PC-3 (cell line): ENCODE measurements around the gene P2RY2. TPM values are rescaled to one million over a fixed set of nuclear protein-coding genes. Genes with fewer than 3 reads are reported as not detected.

Source experiments
- ATAC-seq: fragments of 200-7000 bp; cut with Tn5 transposase; 2 replicates; pipeline ENCODE4 v1.9.1; 2020; ENCODE audit warnings: mild to moderate bottlenecking, moderate library complexity
- BruUV-seq: library from RNA; stranded (reverse); fragments of 400-500 nt; replicated peaks from 2 replicates; lab custom pipeline; 2021; lab: Mats Ljungman, UMichigan
- CTCF ChIA-PET: fragments of 300-600 bp; sonication (Branson Sonifier 250); formaldehyde crosslinking; loops from one replicate; lab custom pipeline; 2022; ENCODE audit warnings: antibody characterized with exemption; lab: Charles Lee
- POLR2A ChIA-PET: fragments of 300-600 bp; sonication (Branson Sonifier 250); formaldehyde crosslinking; loops from one replicate; lab custom pipeline; 2022; ENCODE audit warnings: antibody characterized with exemption; ENCODE audit not compliant: unreplicated experiment; lab: Charles Lee
- DNase-seq: peaks from one replicate; pipeline ENCODE4 v3.0.0-alpha.2; 2015
- H2AFZ ChIP-seq: fragments of 300-600 bp; sonication (generic); 2 replicates; pipeline ENCODE4 v1.6.0; 2016; ENCODE audit warnings: antibody characterized with exemption, low read length
- H3F3A ChIP-seq: fragments of 300-600 bp; sonication (generic); one replicate; pipeline ENCODE4 v1.6.0; 2017; ENCODE audit warnings: antibody characterized with exemption, low read length, control low read depth, mild to moderate bottlenecking; ENCODE audit not compliant: unreplicated experiment
- H3K27ac ChIP-seq: fragments of 300-600 bp; sonication (generic); 2 replicates; pipeline ENCODE4 v1.5.1; 2016; ENCODE audit warnings: mild to moderate bottlenecking, low read length
- H3K27me3 ChIP-seq: fragments of 300-600 bp; sonication (generic); 2 replicates; pipeline ENCODE4 v1.6.1; 2016; ENCODE audit warnings: low read length, mixed read lengths
- H3K36me3 ChIP-seq: fragments of 300-600 bp; sonication (generic); 2 replicates; pipeline ENCODE4 v1.6.1; 2016; ENCODE audit warnings: low read depth, mixed run types, low read length, mixed read lengths
- H3K4me1 ChIP-seq: fragments of 300-600 bp; sonication (generic); 2 replicates; pipeline ENCODE4 v1.5.1; 2016; ENCODE audit warnings: low read length; ENCODE audit not compliant: insufficient read depth
- H3K4me2 ChIP-seq: fragments of 300-600 bp; sonication (generic); 2 replicates; pipeline ENCODE4 v1.6.0; 2016; ENCODE audit warnings: low read length
- H3K4me3 ChIP-seq: fragments of 300-600 bp; sonication (generic); 2 replicates; pipeline ENCODE4 v1.5.1; 2016; ENCODE audit warnings: mild to moderate bottlenecking, low read length, mixed read lengths
- H3K79me2 ChIP-seq: fragments of 300-600 bp; sonication (generic); 2 replicates; pipeline ENCODE4 v1.6.1; 2017; ENCODE audit warnings: low read length, mixed read lengths
- H3K9ac ChIP-seq: fragments of 300-600 bp; sonication (generic); 2 replicates; pipeline ENCODE4 v1.6.0; 2016; ENCODE audit warnings: mild to moderate bottlenecking, low read length
- H3K9me2 ChIP-seq: fragments of 300-600 bp; sonication (generic); replicated peaks from 2 replicates; pipeline ENCODE4 v1.6.1; 2016; ENCODE audit warnings: mixed run types, low read length, mixed read lengths
- H3K9me3 ChIP-seq: fragments of 300-600 bp; sonication (generic); 2 replicates; pipeline ENCODE4 v1.6.1; 2016; ENCODE audit warnings: low read length, mixed read lengths
- H4K20me1 ChIP-seq: fragments of 300-600 bp; sonication (generic); 2 replicates; pipeline ENCODE4 v1.6.1; 2016; ENCODE audit warnings: low read length, mixed read lengths
- CTCF ChIP-seq: fragments of 300-600 bp; sonication (generic); conservative IDR thresholded peaks from 2 replicates; pipeline ENCODE4 v1.5.1; 2017; ENCODE audit warnings: antibody characterized with exemption, low read depth, mild to moderate bottlenecking, low read length
- EZH2 ChIP-seq: fragments of 300-600 bp; sonication (generic); IDR thresholded peaks from one replicate; pipeline ENCODE4 v1.6.1; 2017; ENCODE audit warnings: antibody characterized with exemption, mild to moderate bottlenecking, low read length; ENCODE audit not compliant: unreplicated experiment
- EZH2phosphoT487 ChIP-seq: fragments of 300-600 bp; sonication (generic); IDR thresholded peaks from 2 replicates; pipeline ENCODE4 v1.6.1; 2018; ENCODE audit warnings: mild to moderate bottlenecking, antibody characterized with exemption, low read length, borderline replicate concordance
- intact Hi-C: fragments of 100-400 bp; cut with micrococcal nuclease; formaldehyde crosslinking; loops from 2 replicates; pipeline ENCODE4 v1.9.0; 2023
- total RNA-seq: library from RNA; depleted of rRNA; stranded (reverse); fragments of >200 nt; gene quantifications from 2 replicates; pipeline ENCODE4 v1.2.3, GENCODE V29; 2014

P2RY2 gene
- total RNA-seq, 1 experiment from 2014 or later: 54.8 TPM

DNA sequence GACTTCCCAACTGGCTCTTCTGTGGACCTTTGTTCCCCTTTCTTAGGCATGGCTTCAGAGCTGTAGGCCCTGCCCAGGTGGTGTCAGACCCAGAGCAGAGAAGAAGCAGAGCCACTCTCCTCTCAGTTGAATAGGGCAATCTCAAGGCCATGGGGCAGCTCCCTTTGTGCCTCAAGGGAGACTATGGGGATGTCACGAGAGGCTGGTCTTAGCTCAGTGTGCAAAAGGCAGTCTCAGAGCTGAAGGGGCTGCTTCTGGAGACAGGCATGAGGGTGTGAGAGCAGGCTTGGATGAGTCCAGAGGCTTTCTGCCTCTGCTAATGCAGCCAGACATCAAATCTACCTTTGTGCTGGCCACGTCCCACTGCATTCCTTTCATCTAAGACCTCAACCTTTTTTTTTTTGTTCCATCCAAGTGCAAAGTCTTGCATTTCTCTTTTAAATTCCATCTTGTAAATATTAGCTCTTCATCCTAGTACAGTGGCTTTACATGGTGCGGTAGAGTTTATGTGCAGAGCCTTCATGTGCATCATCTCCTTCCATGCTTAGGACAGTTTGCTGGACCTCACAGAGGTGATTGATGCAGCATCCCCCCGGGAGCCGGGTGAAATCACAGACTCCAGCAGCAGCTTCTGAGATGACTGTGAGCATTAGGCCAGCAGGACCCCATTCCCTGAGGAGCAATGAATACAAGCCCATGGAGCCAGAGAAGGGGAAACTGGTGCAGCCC is 41.8 kb upstream of the P2RY2 start:
- Histone ChIP-seq H2AFZ (no peak overlapping the region), H3K9me2 (no peaks in the 10 kb centered on the region), H3K4me3 (no peak overlapping the region), H3K9me3 (no peaks in the 10 kb centered on the region), H3F3A (no peaks in the 10 kb centered on the region), H3K27me3 (no peaks in the 10 kb centered on the region), H3K36me3 (no peaks in the 10 kb centered on the region), H3K4me2 (peak overlapping the region; percentile 31; the same call in 1 of the 2 replicates), H3K4me1 (peaks cover 28% of the 10 kb centered on the region), H3K9ac (no peak overlapping the region), H3K79me2 (no peaks in the 10 kb centered on the region), H3K27ac (no peak overlapping the region), H4K20me1 (no peaks in the 10 kb centered on the region)
- POLR2A ChIA-PET: no interaction called here
- ATAC-seq (no peak), DNase-seq (no peak)
- BruUV-seq: no TSS peak
- CTCF ChIA-PET: interaction anchor here (0.6 to 2.1 kb wide), 2 partner anchors 80 to 252 kb away, joined by 4 to 21 read pairs; no protein-coding TSS in a partner anchor
- TF ChIP-seq CTCF (no peak), EZH2phosphoT487 (no peak), EZH2 (no peak)
- intact Hi-C loops: no loop called here

GRCh38 chr11:73176874-73177155 is 41.3 kb upstream of the P2RY2 start:
- H3K79me2 ChIP-seq: no peaks in the 10 kb centered on the region
- peak overlapping the region; percentile 31 for H3K4me2 ChIP-seq
- no peaks in the 10 kb centered on the region for H3K9me3 ChIP-seq
- H3F3A ChIP-seq: no peaks in the 10 kb centered on the region
- TF ChIP-seq EZH2phosphoT487: no peak
- no peak for TF ChIP-seq EZH2
- TF ChIP-seq CTCF: no peak
- BruUV-seq: no TSS peak
- H2AFZ ChIP-seq: no peak overlapping the region
- H3K27me3 ChIP-seq: no peaks in the 10 kb centered on the region
- no peaks in the 10 kb centered on the region for H3K9me2 ChIP-seq
- H3K27ac ChIP-seq: peak overlapping the region; percentile 4; the same call in 1 of the 2 replicates
- ChIA-PET CTCF (interaction anchor here (0.6 to 2.6 kb wide), 3 partner anchors 34 to 252 kb away, joined by 4 to 21 read pairs (median 17); partner anchors contain the start of gene FCHSD2), POLR2A (no interaction called here)
- DNase-seq (peak; percentile 62), ATAC-seq (0 out of 2 replicates have a peak, but pooled peaks have one; percentile 15)
- H4K20me1 ChIP-seq: no peaks in the 10 kb centered on the region
- H3K9ac ChIP-seq: no peak overlapping the region
- H3K36me3 ChIP-seq: no peaks in the 10 kb centered on the region
- intact Hi-C loops: loop anchor here (1.0 kb wide), 1 partner anchor 36 kb away; no protein-coding TSS in a partner anchor
- no peak overlapping the region for H3K4me3 ChIP-seq
- peaks cover 23% of the 10 kb centered on the region for H3K4me1 ChIP-seq

DNA sequence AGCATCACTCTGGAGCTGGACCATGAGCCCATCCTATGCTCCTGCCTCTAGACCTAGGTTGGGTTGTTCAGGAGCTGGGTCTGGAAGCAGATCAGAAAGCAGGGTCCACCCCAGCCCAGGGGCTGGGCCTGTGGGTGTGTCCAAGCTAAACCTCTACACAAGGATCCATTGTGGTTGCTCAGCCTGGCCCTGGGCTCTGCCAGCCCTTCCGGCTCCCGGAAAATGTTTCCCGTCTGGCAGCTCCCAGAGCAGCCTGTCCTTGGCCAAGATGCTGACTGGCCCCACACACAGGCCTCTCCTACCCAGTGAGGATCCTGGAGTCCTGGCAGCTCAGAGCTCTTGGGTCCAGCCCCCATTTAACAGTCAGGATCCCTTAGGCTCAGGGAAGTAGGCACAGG is 40.7 kb upstream of the P2RY2 start:
- intact Hi-C loops: loop anchor here (1.0 kb wide), 1 partner anchor 36 kb away; no protein-coding TSS in a partner anchor
- H4K20me1 ChIP-seq: no peaks in the 10 kb centered on the region
- ChIA-PET POLR2A (no interaction called here), CTCF (interaction anchor here (0.9 to 2.6 kb wide), 4 partner anchors 35 to 452 kb away, joined by 11 to 21 read pairs (median 16); partner anchors contain the start of gene FCHSD2)
- peak; percentile 35 for ATAC-seq
- no peaks in the 10 kb centered on the region for H3F3A ChIP-seq
- no peaks in the 10 kb centered on the region for H3K9me2 ChIP-seq
- peak; percentile 46 for DNase-seq
- peak overlapping the region; percentile 31 for H3K4me2 ChIP-seq
- H3K9ac ChIP-seq: no peak overlapping the region
- no peaks in the 10 kb centered on the region for H3K79me2 ChIP-seq
- peak overlapping the region; percentile 25; the same call in 1 of the 2 replicates for H2AFZ ChIP-seq
- no TSS peak for BruUV-seq
- H3K4me3 ChIP-seq: no peak overlapping the region
- H3K36me3 ChIP-seq: no peaks in the 10 kb centered on the region
- no peaks in the 10 kb centered on the region for H3K27me3 ChIP-seq
- H3K4me1 ChIP-seq: peaks cover 21% of the 10 kb centered on the region
- peak overlapping the region; percentile 4; the same call in 1 of the 2 replicates for H3K27ac ChIP-seq
- TF ChIP-seq CTCF (no peak), EZH2 (no peak), EZH2phosphoT487 (no peak)
- H3K9me3 ChIP-seq: no peaks in the 10 kb centered on the region
